IMR-90 (cell line): ENCODE data around the gene CYSLTR2.
"Not testable (repeated sequence)": the region's sequence is repeated elsewhere in the genome, so short reads cannot be mapped to it uniquely, and the experiment has no call there.

ENCODE experiments used
- BHLHE40 ChIP-seq: fragments of 150-350 bp; IDR thresholded peaks from 2 replicates; pipeline ENCODE4 v1.6.1; 2016; ENCODE audit warnings: mild to moderate bottlenecking, low read depth, low read length
- FOS ChIP-seq: fragments of 150-350 bp; IDR thresholded peaks from 2 replicates; pipeline ENCODE4 v1.6.1; 2016; ENCODE audit warnings: low read depth, low read length
- MAFK ChIP-seq: IDR thresholded peaks from 2 replicates; pipeline ENCODE4 v1.6.1; 2012; ENCODE audit warnings: low read depth, low read length, improper control_type of control experiment
- POLR2A ChIP-seq: IDR thresholded peaks from 2 replicates; pipeline ENCODE4 v1.6.1; 2012; ENCODE audit warnings: mild to moderate bottlenecking, low read depth, low read length
- SMC3 ChIP-seq: fragments of 150-350 bp; IDR thresholded peaks from 2 replicates; pipeline ENCODE4 v1.6.1; 2016; ENCODE audit warnings: low read depth, mild to moderate bottlenecking, antibody characterized with exemption, low read length, moderate library complexity
- TF ChIP-seq, protein P1 (sequence below): conservative IDR thresholded peaks from 2 replicates; pipeline ENCODE4 v1.5.1; 2012; ENCODE audit warnings: mild to moderate bottlenecking, low read depth, low read length, improper control_type of control experiment
- TF ChIP-seq, protein P2 (sequence below): fragments of 150-350 bp; IDR thresholded peaks from 2 replicates; pipeline ENCODE4 v1.6.1; 2017; ENCODE audit warnings: mild to moderate bottlenecking, antibody characterized with exemption, low read length, low read depth

DNA sequence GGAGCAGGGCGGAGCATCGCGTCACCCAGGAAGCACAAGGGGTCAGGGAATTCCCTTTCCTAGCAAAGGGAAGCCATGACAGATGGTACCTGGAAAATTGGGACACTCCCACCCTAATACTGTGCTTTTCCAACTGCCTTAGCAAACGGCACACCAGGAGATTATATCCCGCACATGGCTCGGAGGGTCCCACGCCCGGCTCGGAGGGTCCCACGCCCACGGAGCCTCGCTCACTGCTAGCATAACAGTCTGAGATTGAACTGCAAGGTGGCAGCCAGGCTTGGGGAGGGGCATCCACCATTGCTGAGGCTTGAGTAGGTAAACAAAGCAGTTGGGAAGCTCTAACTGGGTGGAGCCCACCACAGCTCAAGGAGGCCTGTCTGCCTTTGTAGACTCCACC, 42.9 kb downstream of the CYSLTR2 start:
- TF ChIP-seq, protein P1, sequence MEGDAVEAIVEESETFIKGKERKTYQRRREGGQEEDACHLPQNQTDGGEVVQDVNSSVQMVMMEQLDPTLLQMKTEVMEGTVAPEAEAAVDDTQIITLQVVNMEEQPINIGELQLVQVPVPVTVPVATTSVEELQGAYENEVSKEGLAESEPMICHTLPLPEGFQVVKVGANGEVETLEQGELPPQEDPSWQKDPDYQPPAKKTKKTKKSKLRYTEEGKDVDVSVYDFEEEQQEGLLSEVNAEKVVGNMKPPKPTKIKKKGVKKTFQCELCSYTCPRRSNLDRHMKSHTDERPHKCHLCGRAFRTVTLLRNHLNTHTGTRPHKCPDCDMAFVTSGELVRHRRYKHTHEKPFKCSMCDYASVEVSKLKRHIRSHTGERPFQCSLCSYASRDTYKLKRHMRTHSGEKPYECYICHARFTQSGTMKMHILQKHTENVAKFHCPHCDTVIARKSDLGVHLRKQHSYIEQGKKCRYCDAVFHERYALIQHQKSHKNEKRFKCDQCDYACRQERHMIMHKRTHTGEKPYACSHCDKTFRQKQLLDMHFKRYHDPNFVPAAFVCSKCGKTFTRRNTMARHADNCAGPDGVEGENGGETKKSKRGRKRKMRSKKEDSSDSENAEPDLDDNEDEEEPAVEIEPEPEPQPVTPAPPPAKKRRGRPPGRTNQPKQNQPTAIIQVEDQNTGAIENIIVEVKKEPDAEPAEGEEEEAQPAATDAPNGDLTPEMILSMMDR, result not testable (repeated sequence)
- not testable (repeated sequence) for TF ChIP-seq SMC3, POLR2A, FOS, MAFK, BHLHE40
- TF ChIP-seq, protein P2, sequence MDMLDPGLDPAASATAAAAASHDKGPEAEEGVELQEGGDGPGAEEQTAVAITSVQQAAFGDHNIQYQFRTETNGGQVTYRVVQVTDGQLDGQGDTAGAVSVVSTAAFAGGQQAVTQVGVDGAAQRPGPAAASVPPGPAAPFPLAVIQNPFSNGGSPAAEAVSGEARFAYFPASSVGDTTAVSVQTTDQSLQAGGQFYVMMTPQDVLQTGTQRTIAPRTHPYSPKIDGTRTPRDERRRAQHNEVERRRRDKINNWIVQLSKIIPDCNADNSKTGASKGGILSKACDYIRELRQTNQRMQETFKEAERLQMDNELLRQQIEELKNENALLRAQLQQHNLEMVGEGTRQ, result not testable (repeated sequence)
